Measurements from ENCODE around the gene TRRAP. TPM values are rescaled to one million over a fixed set of nuclear protein-coding genes. Genes with fewer than 3 reads are reported as not detected.

TRRAP gene
- total RNA-seq, 4 donors from 2014 or later = 27.2 to 35.8 (median 30.1) TPM

DNA sequence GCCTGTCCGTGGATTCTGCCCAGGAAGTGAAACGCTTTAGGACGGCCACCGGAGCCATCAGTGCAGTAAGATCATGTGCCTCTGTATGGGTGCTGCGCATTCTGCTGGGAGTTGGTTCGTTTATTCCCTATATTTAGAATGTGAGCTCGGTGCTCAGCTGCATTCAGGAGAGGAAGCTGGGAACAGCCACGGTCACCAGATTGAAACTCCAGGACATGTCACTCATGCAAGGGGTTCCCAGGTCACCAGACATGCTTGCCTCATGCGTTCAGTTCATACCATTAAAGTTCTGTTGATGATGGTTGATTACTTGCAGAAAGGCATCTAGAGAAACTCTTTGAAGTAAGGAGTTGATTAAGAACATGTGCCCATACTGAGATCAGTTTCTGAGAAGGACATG, 78.1 kb downstream of the TRRAP start:
- ATAC-seq (ENCODE audit: low FRiP score) = no peak
- DNase-seq (ENCODE audit: low spot score) = no peak
- TF ChIP-seq CTCF (IDR thresholded peaks at IDR 0.05) = no peak

DNA sequence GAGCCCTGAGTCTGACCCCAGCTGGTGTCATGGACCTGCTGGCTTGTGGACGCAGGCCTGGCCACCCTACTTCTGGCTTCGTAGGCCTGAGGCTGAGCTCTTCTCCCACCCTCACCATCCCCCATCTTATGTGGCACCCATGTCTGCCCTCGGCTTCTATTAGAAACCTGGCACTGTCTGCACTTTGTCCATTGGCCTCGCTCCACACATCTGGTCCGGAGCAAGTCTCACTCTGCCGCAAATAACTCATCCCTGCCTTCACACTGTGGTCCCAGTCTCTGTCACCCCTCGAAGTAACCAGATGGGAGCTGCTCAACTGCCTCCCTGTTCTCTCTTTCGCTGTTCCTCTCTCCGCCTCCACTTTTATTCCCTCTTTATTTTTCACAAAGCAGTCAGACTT, 78.6 kb downstream of the TRRAP start:
- no peak for DNase-seq (ENCODE audit: low spot score)
- no peak for ATAC-seq (ENCODE audit: low FRiP score)
- no peak for TF ChIP-seq CTCF (IDR thresholded peaks at IDR 0.05)

DNA sequence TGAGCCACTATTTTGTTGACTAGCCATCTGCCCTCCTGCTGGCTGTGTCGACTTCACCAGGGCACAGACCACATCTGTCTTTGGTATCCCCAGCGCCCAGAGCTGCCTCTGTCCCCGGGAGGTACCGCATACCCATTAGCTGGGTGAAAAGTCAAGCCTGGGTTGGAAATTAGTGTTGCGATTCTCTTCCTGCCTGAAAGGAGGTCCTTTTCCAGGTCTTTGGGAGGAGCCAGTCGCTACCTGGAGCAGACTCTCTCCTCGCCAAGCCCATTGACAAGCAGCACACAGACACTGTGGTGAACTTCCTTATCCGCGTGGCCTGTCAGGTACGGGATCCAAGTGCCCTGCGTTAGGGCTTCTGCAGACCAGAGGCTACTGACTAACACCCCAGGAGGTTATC, 79.4 kb downstream of the TRRAP start:
- ATAC-seq (ENCODE audit: low FRiP score) = no peak
- TF ChIP-seq CTCF (IDR thresholded peaks at IDR 0.05) = no peak
- DNase-seq (ENCODE audit: low spot score) = no peak

GRCh38 chr7:98958968-98959367, 80.6 kb downstream of the TRRAP start:
- ATAC-seq (ENCODE audit: low FRiP score) (no peak), DNase-seq (ENCODE audit: low spot score) (no peak)
- no peak for TF ChIP-seq CTCF (IDR thresholded peaks at IDR 0.05)

- DNase-seq (ENCODE audit: low spot score) = no peak
- TF ChIP-seq CTCF (IDR thresholded peaks at IDR 0.05) = no peak
- no peak for ATAC-seq (ENCODE audit: low FRiP score)
Measured at GRCh38 chr7:98963305-98963704, 85.0 kb downstream of the TRRAP start.

- no peak for TF ChIP-seq CTCF (IDR thresholded peaks at IDR 0.05)
- DNase-seq (ENCODE audit: low spot score) = no peak
Measured at GRCh38 chr7:98964596-98964995, 86.3 kb downstream of the TRRAP start.

GRCh38 chr7:98968621-98969020, 90.3 kb downstream of the TRRAP start:
- no peak for TF ChIP-seq CTCF (IDR thresholded peaks at IDR 0.05)
- no peak for DNase-seq (ENCODE audit: low spot score)
- no peak for ATAC-seq (ENCODE audit: low FRiP score)

More at GRCh38 chr7:98964596-98964995, 86.3 kb downstream of the TRRAP start:
- ATAC-seq (ENCODE audit: low FRiP score) = no peak

Data from omental fat pad (tissue), 4 donors.